A549 treated with AZD9567 at 1 μM for 4 hours (cell line): ENCODE measurements around the gene PSME1. TPM values are rescaled to one million over a fixed set of nuclear protein-coding genes. Genes with fewer than 3 reads are reported as not detected.

Experiments used
- total RNA-seq: library from RNA; stranded (reverse); fragments of 200-300 nt; extraction: Qiagen RNA extraction; gene quantifications from 5 replicates; pipeline ENCODE4 v1.2.3, GENCODE V29; 2022; ENCODE audit not compliant: insufficient read depth

The PSME1 gene
- 157 to 178 TPM (median 167 TPM) in 5 replicates for total RNA-seq

GRCh38 chr14:24135834-24136683, at the start of gene PSME1:
TSS of gene PSME1 (plus strand) at chr14:24136194. CDS start at chr14:24136263, 69 bp downstream.

GRCh38 chr14:24093901-24094840, 41.8 kb upstream of the PSME1 start, which contains the start of gene PCK2:
TSS of gene PCK2 (plus strand) at chr14:24094311. CDS start at chr14:24094406, 95 bp downstream.

GRCh38 chr14:24114532-24115421, 21.2 kb upstream of the PSME1 start, which contains the start of the genes DCAF11 and NRL:
TSS of gene DCAF11 (plus strand) at chr14:24114777. CDS start at chr14:24115595, 818 bp downstream.
TSS of gene NRL (minus strand) at chr14:24114949. CDS start at chr14:24082848, 32,101 bp downstream.

GRCh38 chr14:24130380-24130716, 5.6 kb upstream of the PSME1 start, which contains the start of gene FITM1:
TSS of gene FITM1 (plus strand) at chr14:24130659. CDS start at chr14:24131564, 905 bp downstream.

GRCh38 chr14:24141097-24141880, 5.3 kb downstream of the PSME1 start, which contains the start of gene EMC9:
TSS of gene EMC9 (minus strand) at chr14:24141591. CDS start at chr14:24141304, 287 bp downstream.

GRCh38 chr14:24146453-24146977, 10.5 kb downstream of the PSME1 start, which contains the start of gene PSME2:
TSS of gene PSME2 (minus strand) at chr14:24146610. CDS start at chr14:24146581, 29 bp downstream.

GRCh38 chr14:24146978-24147760, 11.2 kb downstream of the PSME1 start, which contains the start of gene RNF31:
TSS of gene RNF31 (plus strand) at chr14:24147498. CDS start at chr14:24147699, 201 bp downstream.

GRCh38 chr14:24160850-24161804, 25.1 kb downstream of the PSME1 start, which contains the start of gene IRF9:
TSS of gene IRF9 (plus strand) at chr14:24161265. CDS start at chr14:24162145, 880 bp downstream.

GRCh38 chr14:24171422-24172260, 35.6 kb downstream of the PSME1 start, which contains the start of gene REC8:
TSS of gene REC8 (plus strand) at chr14:24172080. CDS start at chr14:24172553, 473 bp downstream.

Other genes starting within 250 kb of the PSME1 start
- gene DHRS4, start 182.4 kb upstream of the PSME1 start, total RNA-seq = 43.0 to 65.3 TPM (median 47.9 TPM) in 5 replicates
- gene DHRS4L2, start 147.3 kb upstream of the PSME1 start, total RNA-seq = 22.9 to 34.9 TPM (median 30.9 TPM) in 5 replicates
- 0.47 to 0.84 TPM (median 0.64 TPM) in 4 of 5 replicates, not detected in the other for gene CARMIL3, start 84.2 kb upstream of the PSME1 start, total RNA-seq
- gene CPNE6, start 64.6 kb upstream of the PSME1 start, total RNA-seq = 0.03 to 0.11 TPM (median 0.05 TPM) in 3 of 5 replicates, not detected in the others
- gene PCK2, start 41.9 kb upstream of the PSME1 start, total RNA-seq = 18.9 to 22.7 TPM (median 21.0 TPM) in 5 replicates
- gene DCAF11, start 21.4 kb upstream of the PSME1 start, total RNA-seq = 19.7 to 29.9 TPM (median 20.1 TPM) in 5 replicates
- gene NRL, start 21.2 kb upstream of the PSME1 start, total RNA-seq = 0.77 to 1.0 TPM (median 0.88 TPM) in 4 of 5 replicates, not detected in the other
- gene FITM1, start 5.5 kb upstream of the PSME1 start, total RNA-seq = 0.09 to 0.11 TPM in 2 of 5 replicates, not detected in the others
- gene EMC9, start 5.4 kb downstream of the PSME1 start, total RNA-seq = 47.3 to 67.1 TPM (median 62.0 TPM) in 5 replicates
- gene PSME2, start 10.4 kb downstream of the PSME1 start, total RNA-seq = 132 to 193 TPM (median 160 TPM) in 5 replicates
- 27.3 to 37.8 TPM (median 34.3 TPM) in 5 replicates for gene RNF31, start 11.3 kb downstream of the PSME1 start, total RNA-seq
- gene IRF9, start 25.1 kb downstream of the PSME1 start, total RNA-seq = 9.1 to 15.9 TPM (median 13.6 TPM) in 5 replicates
- 3.3 to 6.0 TPM (median 4.0 TPM) in 5 replicates for gene REC8, start 35.9 kb downstream of the PSME1 start, total RNA-seq
- gene IPO4, start 52.6 kb downstream of the PSME1 start, total RNA-seq = 73.9 to 90.6 TPM (median 84.9 TPM) in 5 replicates
- 56.1 to 71.9 TPM (median 59.3 TPM) in 5 replicates for gene TM9SF1, start 59.2 kb downstream of the PSME1 start, total RNA-seq
- not detected in 5 replicates for gene TSSK4, start 69.5 kb downstream of the PSME1 start, total RNA-seq
- 77.6 to 89.1 TPM (median 81.5 TPM) in 5 replicates for gene CHMP4A, start 77.3 kb downstream of the PSME1 start, total RNA-seq
- gene MDP1, start 79.9 kb downstream of the PSME1 start, total RNA-seq = 20.7 to 31.9 TPM (median 29.7 TPM) in 5 replicates
- gene NEDD8, start 96.2 kb downstream of the PSME1 start, total RNA-seq = 348 to 468 TPM (median 465 TPM) in 5 replicates
- gene GMPR2, start 96.7 kb downstream of the PSME1 start, total RNA-seq = 53.0 to 75.8 TPM (median 56.4 TPM) in 5 replicates
- 32.1 to 39.8 TPM (median 39.2 TPM) in 5 replicates for gene TINF2, start 106.4 kb downstream of the PSME1 start, total RNA-seq
- 0.66 to 1.5 TPM (median 1.0 TPM) in 4 of 5 replicates, not detected in the other for gene TGM1, start 127.0 kb downstream of the PSME1 start, total RNA-seq
- gene RABGGTA, start 135.4 kb downstream of the PSME1 start, total RNA-seq = 15.3 to 23.4 TPM (median 16.9 TPM) in 5 replicates
- 9.7 to 13.7 TPM (median 12.1 TPM) in 5 replicates for gene DHRS1, start 163.6 kb downstream of the PSME1 start, total RNA-seq
- gene NOP9, start 163.7 kb downstream of the PSME1 start, total RNA-seq = 14.4 to 18.4 TPM (median 16.9 TPM) in 5 replicates
- gene CIDEB, start 171.8 kb downstream of the PSME1 start, total RNA-seq = 0.09 to 0.51 TPM (median 0.32 TPM) in 4 of 5 replicates, not detected in the other
- 5.2 to 8.2 TPM (median 6.0 TPM) in 4 of 5 replicates, not detected in the other for gene LTB4R2, start 173.9 kb downstream of the PSME1 start, total RNA-seq
- 5.7 to 9.1 TPM (median 7.6 TPM) in 5 replicates for gene LTB4R, start 175.3 kb downstream of the PSME1 start, total RNA-seq
- gene ADCY4, start 198.9 kb downstream of the PSME1 start, total RNA-seq = not detected in 5 replicates
- gene RIPK3, start 203.8 kb downstream of the PSME1 start, total RNA-seq = not detected in 5 replicates
- gene NFATC4, start 232.0 kb downstream of the PSME1 start, total RNA-seq = 0.05 to 0.45 TPM (median 0.20 TPM) in 4 of 5 replicates, not detected in the other